UCSD-AML1 (cell line): ENCODE data around the gene EFL1.
"Not testable (repeated sequence)": the region's sequence is repeated elsewhere in the genome, so short reads cannot be mapped to it uniquely, and the experiment has no call there.

Source experiments
- DNase-seq: peaks from one replicate; lab custom pipeline; 2025; ENCODE audit not compliant: unreplicated experiment; lab: John Stamatoyannopoulos, UW

The EFL1 gene

DNA sequence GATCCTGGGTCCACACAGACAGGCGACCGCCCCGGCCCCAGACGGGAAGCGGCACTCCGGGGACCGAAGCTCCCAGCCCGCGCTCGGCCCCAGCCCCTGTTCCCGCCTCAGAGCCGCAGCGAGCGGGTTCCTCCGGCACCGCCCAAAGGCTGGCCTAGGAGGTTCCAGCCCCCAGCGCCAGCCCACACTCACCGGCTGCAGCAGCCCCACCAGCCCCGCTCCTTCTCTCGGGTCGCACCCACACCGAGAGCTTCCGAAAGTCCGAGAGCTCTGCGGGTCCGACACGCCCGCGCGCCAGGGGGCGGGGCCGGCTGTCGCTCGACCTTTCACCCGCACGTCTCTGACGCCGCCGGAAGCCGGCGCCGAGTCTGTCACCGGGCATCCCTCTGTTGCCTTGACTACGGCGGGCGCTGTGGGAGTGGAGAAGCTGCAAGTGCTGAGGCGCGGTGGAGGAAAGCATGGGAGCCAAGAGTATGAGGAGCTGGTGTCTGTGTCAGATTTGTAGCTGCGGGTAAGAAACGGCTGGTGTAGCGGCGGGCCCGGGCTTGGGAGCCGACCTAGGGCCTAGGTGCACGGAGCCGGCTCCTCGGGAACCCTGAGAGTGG, at the start of gene EFL1, which contains the start of gene SAXO2:
Gene EFL1 (minus strand): TSS at position 313 of the 605 bp plus-strand sequence. CDS start 956 bp downstream, outside the sequence.
Gene SAXO2 (plus strand): TSS at position 397 of the 605 bp plus-strand sequence. CDS start 62 bp downstream, at position 459.
- peak; percentile 90 for DNase-seq

DNA sequence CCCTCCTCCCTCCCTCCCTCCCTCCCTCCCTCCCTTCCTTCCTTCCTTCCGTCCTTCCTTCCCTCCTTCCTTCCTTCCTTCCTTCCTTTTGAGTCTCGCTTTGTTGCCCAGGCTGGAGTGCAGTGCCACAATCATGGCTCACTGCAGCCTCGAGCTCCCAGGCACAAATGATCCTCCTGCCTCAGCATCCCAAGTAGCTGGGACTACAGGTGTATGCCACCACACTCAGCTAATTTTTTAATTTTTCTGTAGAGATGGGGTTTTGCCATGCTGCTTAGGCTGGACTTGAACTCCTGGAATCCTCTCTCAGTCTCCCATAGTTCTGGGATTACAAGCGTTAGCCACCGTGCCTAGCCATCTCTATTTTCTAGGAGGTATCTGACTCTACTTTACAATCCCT, 48.8 kb upstream of the EFL1 start:
- DNase-seq, result not testable (repeated sequence)

DNA sequence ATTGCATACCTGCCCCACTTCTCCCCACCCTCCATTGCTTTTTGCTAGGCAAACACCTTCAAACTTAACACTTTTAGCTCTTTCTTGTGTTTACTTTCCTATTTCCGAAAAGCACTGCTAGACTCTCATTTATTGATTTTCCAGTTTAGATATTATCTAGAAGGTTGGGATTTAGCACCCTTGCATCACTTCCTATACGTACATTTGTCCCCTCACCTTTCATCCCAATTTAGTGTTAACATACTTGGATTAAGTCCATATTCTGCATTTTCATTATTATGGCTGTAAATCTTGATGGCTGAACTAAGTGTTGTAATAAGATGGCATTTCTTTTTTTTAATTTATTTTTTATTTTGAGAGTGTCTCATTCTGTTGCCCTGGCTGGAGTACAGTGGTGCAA, 47.3 kb upstream of the EFL1 start:
- DNase-seq, result no peak

DNA sequence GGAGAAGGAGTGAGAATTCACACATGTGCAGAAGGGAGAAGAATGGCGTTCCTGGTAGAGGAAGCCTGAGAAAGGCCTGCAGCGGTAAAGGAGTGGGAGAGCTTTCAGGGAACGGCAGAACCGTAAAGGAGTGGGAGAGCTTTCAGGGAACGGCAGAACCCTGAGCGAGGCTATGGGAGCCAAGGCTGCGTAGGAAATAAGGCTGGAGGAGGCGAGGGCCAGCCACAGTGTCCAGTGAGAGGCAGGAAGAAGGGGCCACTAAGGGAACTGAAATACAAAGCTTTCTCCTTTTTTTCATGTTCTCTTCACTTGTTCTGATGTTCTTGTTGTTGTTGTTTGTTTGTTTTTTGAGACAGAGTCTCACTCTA, 45.2 kb upstream of the EFL1 start:
- no peak for DNase-seq

DNA sequence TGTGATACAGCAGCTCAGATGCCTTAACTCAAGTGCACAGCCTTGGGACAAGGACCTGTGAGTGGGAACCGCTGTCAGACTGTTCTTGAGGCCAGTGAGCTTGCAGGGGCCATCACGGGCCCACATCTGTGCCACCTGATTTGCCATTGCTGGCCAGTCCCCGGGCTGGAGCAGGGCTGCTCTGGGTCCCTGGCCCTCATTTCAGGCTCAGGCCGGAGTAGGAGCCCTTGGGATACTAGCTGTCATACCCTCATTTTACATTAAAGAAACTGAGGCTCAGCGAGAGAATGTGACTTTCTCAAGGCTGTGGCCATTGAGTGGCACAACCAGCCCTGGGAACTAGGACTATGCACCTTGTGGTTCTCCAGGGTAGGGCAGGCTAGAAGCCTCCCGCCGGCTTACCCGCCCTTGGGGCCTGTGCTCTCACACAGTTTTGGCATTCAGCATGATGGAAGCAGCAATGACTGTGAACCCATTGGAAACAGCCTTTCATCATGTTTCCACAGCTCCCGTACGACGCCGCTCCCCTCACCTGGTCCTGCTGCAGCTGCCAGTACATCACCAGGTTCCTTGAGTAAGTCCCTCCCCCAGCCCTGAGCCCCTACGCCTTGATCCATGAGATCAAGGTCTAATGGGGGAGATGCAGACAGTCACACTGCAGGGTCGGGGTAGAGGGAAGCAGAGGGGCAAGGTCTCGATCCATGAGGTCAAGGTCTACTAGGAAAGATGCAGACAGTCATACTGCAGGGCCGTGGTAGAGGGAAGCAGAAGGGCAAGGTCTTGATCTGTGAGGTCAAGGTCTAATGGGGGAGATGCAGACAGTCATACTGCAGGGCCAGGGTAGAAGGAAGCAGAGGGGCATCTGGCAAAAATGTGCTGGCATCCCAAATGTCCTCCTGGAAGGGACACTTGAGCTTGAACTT, 44.5 kb upstream of the EFL1 start:
- no peak for DNase-seq

DNA sequence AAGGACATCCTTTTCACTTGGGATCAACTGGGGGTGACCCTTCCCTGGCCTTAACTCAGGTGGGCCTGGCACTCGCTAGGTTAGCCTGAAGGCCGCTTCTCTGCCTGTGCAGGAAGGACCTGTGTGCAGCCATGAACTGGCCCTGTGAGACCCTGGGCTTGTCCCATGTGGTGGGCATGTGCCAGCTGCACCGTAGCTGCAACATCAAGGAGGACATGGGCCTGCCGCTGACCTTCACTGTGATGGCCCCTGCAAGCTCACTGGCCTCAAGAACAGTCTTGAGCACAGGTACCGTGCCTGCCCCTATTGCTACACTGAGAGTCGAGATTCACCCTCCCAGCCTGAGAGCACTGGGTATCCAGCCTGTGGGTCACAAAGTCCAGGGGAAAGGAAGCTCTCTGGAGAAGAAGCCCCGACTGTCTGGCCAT, 43.1 kb upstream of the EFL1 start:
- no peak for DNase-seq

DNA sequence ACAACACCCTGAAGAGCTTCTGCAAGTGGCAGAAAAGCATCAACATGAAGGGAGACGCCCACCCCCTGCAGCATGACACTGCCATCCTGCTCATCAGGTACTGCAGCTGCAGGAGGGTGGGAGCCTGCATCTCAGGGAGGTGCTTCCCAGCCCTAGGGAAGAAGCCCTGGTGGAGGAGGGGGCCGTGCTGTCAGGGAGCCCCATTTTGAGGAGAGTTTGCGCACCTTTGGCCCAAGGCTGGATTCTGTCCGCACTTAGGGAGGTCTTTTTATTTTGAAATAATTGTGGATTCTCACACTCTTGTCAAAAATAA, 42.2 kb upstream of the EFL1 start:
- no peak for DNase-seq

DNA sequence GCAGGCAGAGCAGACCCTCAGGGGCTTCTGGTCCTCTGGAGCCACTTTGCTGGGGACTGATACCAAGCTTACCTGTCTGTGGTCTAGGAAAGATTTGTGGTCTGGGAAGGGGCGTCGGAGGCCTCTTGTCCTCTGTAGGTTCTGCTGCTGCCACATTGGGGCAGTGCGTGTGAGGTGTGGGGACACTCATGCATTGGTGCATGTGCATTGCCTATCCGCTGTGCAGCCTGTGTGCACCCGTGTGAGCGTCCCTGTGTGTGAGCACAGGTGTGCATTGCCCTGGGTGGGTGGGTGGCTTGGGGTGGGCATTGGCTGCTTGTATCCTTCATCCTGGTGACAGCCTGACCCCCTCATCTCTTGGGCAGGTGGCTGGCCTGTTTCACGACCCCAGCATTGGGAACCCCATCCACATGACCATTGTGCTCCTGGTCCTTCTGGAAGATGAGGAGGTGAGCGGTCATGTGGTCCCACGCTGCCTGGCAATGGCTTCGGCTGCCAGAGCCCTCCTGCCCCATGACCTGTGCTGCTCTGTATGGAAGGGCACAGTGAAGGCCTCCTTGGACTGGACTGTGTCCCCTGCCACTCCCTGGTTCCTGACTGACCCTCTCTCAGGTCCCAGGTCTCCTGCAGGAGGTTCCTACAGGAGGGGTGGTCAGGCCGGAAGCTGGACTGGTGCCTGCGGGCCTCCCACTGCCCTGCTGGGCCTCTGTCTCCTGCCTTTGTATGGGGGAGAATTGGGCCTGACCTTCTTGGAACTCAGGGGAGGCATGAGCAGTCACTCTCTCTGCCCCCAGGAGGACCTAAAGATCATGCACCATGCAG, 41.6 kb upstream of the EFL1 start:
- DNase-seq, result no peak

DNA sequence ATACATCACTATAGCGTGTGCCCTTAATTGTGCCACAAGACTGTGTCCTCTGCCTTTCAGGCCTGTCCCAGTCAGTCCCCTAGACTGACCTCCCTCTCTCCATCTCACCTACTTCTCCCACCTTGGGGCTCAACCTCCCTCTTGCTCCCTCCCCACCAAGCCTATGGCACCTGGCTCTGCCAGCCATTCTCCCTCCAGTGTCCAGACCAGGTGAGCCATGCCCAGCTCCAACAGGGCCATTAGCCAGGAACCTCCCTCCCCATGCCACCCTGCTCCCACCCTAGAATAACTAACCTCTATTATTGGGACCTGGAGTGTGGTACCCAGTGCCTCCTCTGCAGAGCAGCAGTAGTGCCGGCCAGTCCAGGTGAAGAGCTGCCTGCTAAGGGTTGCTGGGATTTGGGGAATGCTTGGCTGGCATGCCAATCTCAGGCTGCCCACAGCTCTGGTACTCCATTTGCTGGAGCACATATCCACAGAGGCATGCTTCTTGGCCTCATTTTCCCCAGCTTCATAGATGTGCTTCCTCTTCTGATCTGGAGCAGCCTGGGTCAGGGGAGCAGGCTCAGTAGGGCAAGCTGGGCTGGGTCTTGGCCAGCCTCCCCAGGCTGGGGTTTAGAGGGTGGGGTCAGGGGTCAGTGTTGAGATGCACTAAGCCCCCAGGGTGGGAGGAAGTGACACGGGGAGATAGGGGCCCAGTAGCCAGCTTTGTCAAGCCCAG, 38.9 kb upstream of the EFL1 start:
- no peak for DNase-seq

DNA sequence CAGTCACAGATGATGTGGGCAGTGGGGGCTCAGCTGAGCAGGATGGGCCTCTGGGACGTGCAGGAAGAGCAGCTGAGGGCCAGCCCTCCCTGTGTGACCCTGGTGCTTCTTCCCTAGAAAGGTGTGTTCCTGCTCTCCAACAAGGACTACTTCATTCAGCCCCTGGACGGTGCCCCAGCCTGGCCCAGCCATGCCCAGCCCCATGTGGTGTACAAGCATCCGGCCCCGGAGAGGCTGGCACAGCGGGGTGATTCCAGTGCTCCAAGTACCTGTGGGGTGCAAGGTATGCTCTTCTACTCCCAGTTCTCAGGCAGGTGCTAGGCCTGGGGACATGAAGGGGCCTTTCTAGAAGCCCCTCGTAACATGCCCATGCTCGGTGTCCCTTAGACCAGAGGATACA, 38.3 kb upstream of the EFL1 start:
- DNase-seq, result no peak

DNA sequence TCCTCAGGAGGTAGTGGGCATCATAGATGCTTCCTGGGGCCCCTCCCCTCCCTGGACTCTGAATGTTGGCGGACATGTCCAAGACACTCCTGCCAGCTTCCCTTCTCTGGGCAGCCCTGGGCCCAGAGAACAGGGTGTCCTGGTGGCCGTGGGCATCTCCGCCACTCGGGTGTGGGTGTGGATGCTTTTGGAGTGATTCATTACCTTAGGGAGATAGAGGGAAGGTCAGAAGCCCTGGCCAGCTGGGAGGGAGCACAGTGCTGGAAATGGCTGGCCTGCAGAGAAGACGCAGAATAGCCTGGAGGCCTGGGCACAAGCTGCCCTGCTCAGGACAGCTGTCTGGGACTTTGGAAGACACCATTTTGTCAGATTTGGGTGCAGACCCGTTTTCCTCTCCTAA, 37.8 kb upstream of the EFL1 start:
- not testable (repeated sequence) for DNase-seq

DNA sequence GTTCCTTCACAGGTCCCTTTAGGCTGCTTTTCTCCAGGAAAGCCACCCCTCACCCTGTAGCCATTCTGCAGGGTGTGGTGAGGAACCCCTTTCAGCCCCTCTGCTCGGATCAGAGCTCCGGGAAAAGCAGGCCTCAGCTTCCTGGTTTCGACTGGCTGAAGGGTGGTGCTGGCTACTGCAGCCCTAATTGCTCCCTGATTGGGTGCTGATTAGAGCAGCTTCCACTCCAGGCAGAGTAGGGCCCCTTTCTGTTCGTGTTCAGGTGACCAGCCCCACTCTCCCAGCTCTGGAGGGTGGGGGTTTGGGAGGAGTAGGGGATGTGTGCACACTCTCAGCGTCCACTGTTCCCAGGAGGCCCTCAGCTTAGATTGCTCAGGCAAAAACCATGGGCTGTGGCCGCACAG, 37.0 kb upstream of the EFL1 start:
- not testable (repeated sequence) for DNase-seq

DNA sequence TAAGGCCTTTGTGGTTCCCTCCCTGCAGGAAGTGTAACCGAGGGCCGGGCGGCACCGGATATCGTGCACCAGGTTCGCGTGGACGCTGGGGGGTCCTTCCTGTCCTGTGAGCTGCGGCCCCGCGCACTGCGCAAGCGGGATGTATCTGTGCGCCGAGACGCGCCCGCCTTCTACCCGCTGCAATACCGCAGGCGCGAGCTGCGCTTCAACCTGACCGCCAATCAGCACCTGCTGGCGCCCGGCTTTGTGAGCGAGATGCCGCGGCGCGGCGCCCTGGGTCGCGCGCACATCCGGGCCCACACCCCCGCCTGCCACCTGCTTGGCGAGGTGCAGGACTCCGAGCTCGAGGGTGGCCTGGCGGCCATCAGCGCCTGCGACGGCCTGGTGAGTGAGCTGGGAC, 36.0 kb upstream of the EFL1 start:
- no peak for DNase-seq

DNA sequence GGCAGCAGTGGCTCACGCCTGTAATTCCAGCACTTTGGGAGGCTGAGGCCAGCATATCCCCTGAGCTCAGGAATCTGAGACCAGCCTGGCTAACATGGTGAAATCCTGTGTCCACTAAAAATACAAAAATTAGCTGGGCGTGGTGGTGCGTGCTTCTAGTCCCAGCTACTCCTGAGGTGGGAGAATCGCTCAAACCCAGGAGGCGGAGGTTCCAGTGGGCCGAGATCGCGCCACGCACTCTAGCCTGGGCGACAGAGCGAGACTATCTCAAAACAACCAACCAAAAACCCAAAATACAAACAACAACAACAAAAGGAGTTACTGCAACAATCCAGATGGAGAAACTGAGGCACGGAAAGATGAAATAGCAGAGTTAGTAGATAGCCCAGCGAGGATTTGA, 35.5 kb upstream of the EFL1 start:
- DNase-seq, result no peak

DNA sequence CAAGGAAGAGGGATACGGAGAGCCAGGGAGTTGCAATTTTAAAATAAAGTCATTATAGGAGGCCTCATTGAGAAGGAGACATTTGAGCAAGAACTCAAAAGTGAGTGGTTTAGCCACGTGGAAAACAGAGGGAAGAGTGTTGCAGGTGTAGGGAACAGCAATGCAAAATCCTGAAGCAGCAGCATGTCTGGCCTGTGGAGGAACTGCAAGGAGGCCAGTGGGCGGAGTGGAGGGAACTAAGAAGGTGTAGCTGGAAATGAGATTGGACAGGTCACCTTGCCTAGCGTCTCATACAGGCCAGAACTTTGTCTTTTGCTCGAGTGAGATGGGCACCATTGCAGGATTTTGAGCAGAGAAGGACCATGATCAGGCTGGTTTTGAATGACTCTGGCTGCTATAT, 35.0 kb upstream of the EFL1 start:
- no peak for DNase-seq

DNA sequence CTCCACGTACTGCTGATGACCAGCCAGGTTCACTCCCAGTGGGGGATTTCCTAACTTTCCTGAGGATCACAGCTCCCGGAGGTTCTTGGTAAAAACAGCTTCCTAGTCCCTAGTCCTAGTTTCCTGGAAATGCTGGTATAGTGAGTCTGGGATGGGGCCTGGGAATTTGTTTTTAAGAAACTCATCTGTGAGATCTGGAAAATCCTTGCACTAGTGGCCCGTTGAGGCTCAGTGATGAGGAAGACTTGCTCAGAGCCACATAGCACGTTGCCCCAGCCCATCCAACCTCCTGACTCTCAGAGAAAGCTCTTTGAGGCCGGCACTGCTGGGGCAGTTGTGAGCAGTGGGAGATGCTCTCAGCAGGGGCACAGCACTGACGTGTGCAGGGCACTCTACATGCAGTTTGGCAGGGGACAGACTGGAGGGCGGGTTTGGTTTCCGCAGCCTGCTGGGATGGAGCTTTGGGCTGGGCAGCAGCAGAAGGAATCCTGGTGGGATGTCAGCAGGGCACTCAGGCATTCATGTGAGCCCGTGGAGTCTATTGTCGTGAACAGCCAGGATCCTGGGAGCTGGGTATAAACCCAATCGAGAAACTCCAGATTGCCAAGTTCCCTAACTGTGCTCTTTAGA, 31.6 kb upstream of the EFL1 start:
- no peak for DNase-seq

DNA sequence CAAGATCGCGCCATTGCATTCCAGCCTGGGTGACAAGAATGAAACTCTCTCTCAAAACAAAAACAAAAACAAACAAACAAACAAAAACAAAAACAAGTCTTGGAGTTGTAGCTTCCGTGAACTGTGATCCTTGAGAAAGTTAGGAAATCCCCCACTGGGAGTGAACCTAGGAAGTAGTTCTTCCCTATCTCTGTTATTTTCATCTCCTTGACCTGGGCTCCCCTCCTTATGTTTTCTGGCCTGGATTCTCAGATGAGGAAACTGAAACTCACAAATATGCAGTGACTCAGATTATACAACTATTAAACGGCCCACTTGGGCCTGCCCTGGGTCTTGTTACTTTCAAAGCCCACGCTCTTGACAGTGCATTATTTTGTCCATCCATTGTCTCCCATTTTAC, 29.7 kb upstream of the EFL1 start:
- no peak for DNase-seq

DNA sequence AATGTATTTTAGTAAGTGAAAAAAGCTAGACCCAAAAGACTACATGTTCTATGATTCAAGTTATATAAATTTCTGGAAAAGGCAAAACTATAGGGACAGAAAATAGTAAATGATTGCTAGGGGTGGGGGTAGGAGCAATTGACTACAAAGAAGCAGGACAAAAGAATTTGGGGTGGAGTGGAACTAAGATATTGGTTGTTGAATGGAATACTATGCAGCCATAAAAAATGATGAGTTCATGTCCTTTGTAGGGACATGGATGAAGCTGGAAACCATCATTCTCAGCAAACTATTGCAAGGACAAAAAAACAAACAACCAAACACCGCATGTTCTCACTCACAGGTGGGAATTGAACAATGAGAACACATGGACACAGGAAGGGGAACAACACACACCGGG, 25.7 kb upstream of the EFL1 start:
- not testable (repeated sequence) for DNase-seq

DNA sequence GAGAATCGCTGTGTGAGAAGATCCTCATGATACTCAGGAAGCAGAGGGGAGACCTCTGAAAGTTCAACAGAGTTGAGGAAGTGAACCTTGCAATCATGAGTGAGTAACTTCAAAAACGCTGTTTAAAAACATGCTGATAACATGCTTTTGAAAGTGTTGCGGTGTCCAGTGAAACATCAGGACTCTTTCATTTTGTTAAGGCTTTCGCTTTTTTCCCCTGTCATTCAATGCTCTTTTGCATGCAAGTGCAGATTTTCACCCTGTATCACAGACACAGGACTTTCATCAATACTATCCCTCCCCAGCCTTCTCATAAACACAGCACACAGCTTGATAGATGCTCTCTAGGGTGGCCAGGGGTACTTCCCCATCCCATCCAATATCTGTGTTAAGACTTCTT, 23.9 kb upstream of the EFL1 start:
- not testable (repeated sequence) for DNase-seq

DNA sequence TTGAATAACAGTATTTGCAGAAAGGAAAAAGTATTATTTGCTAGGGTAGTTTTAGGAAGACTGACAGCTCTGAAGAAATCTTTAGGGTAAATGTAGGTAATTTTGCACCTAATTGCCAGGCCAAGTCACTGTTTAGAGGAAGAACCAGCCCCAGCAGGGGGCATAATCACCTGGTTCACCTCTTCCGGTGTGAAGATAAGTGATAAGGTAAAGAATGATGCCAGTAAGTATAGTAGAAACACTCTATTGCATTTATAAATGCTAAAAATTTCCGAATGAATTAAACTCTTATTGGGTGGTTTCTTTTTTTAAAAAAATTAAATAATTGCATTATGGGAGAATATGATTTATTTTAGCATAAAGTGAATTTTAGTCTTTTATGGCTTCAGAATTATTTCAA, 21.8 kb upstream of the EFL1 start:
- not testable (repeated sequence) for DNase-seq

DNA sequence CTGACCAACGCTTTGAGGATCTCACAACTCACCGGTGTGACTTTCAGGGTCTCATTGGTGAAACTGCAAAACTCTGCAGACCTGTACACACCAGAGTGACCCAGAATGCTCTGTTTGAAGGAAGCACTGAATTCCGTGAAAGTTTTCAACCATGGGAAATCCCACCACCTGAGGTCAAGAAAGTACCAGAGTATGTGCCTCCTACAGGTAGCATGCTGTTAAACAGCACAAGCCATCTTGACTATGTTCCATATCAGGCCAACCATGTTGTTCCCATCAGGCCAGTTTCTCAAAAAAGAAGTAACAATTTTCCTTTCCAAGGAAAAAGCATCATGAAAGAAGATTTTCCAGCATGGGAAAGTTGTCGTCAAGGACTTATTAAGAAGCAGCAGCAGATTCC, 19.9 kb upstream of the EFL1 start:
- not testable (repeated sequence) for DNase-seq
